ENCODE measurements around the gene ANKRD60. TPM values are rescaled to one million over a fixed set of nuclear protein-coding genes. Genes with fewer than 3 reads are reported as not detected.

ANKRD60 gene
- total and polyA plus RNA-seq, 8 donors = not detected

- Histone ChIP-seq H3K27ac (no peak overlapping the region), H3K4me1 (no peaks in the 10 kb centered on the region), H3K4me3 (no peak overlapping the region), H3K27me3 (peaks cover 0 to 20% (median 0%) of the 10 kb centered on the region in 3 donors), H3K9me3 (no peaks in the 10 kb centered on the region), H3K36me3 (no peaks in the 10 kb centered on the region)
- intact Hi-C loops (cut with DNase I; ENCODE audit: low total_unique reads) = no loop called here
- TF ChIP-seq POLR2AphosphoS5 (IDR thresholded peaks at IDR 0.05) = no peak
- no peak for TF ChIP-seq POLR2A (IDR thresholded peaks at IDR 0.05)
- TF ChIP-seq, protein P1, sequence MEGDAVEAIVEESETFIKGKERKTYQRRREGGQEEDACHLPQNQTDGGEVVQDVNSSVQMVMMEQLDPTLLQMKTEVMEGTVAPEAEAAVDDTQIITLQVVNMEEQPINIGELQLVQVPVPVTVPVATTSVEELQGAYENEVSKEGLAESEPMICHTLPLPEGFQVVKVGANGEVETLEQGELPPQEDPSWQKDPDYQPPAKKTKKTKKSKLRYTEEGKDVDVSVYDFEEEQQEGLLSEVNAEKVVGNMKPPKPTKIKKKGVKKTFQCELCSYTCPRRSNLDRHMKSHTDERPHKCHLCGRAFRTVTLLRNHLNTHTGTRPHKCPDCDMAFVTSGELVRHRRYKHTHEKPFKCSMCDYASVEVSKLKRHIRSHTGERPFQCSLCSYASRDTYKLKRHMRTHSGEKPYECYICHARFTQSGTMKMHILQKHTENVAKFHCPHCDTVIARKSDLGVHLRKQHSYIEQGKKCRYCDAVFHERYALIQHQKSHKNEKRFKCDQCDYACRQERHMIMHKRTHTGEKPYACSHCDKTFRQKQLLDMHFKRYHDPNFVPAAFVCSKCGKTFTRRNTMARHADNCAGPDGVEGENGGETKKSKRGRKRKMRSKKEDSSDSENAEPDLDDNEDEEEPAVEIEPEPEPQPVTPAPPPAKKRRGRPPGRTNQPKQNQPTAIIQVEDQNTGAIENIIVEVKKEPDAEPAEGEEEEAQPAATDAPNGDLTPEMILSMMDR (IDR thresholded peaks at IDR 0.05) = no peak
- TF ChIP-seq EP300 (IDR thresholded peaks at IDR 0.05) = no peak
- 84 to 90% (median 88%) methylated on average over 8 of the region's 8 CpGs for WGBS, 5 donors
- no peak for DNase-seq
Measured at GRCh38 chr20:58197185-58197469, 31.3 kb downstream of the ANKRD60 start.

- intact Hi-C loops (cut with DNase I; ENCODE audit: low total_unique reads) = no loop called here
- H3K4me3 ChIP-seq = no peak overlapping the region
- TF ChIP-seq POLR2AphosphoS5 (IDR thresholded peaks at IDR 0.05) = no peak
- TF ChIP-seq POLR2A (IDR thresholded peaks at IDR 0.05) = no peak
- TF ChIP-seq EP300 (IDR thresholded peaks at IDR 0.05) = no peak
- TF ChIP-seq, protein P1 (IDR thresholded peaks at IDR 0.05) = no peak
- no peak for DNase-seq
- H3K9me3 ChIP-seq = no peaks in the 10 kb centered on the region
- no peaks in the 10 kb centered on the region for H3K4me1 ChIP-seq
- peaks cover 0 to 25% (median 0%) of the 10 kb centered on the region in 3 donors for H3K27me3 ChIP-seq
- no peak overlapping the region for H3K27ac ChIP-seq
- no peaks in the 10 kb centered on the region for H3K36me3 ChIP-seq
- WGBS, 5 donors = 84 to 85% (median 85%) methylated on average over 24 of the region's 24 CpGs
Measured at GRCh38 chr20:58196402-58197184, 31.9 kb downstream of the ANKRD60 start.

- DNase-seq = no peak
- Histone ChIP-seq H3K27me3 (peaks cover 0 to 32% (median 0%) of the 10 kb centered on the region in 3 donors), H3K27ac (no peak overlapping the region), H3K9me3 (no peaks in the 10 kb centered on the region), H3K4me3 (no peak overlapping the region), H3K36me3 (no peaks in the 10 kb centered on the region), H3K4me1 (no peaks in the 10 kb centered on the region)
- intact Hi-C loops (cut with DNase I; ENCODE audit: low total_unique reads) = no loop called here
- TF ChIP-seq POLR2AphosphoS5 (IDR thresholded peaks at IDR 0.05) (no peak), EP300 (IDR thresholded peaks at IDR 0.05) (no peak), POLR2A (IDR thresholded peaks at IDR 0.05) (no peak)
- TF ChIP-seq, protein P1 (IDR thresholded peaks at IDR 0.05) = no peak
- WGBS, 5 donors = 86 to 93% (median 89%) methylated on average over 6 of the region's 6 CpGs
Measured at GRCh38 chr20:58195047-58195446, 33.4 kb downstream of the ANKRD60 start.

DNA sequence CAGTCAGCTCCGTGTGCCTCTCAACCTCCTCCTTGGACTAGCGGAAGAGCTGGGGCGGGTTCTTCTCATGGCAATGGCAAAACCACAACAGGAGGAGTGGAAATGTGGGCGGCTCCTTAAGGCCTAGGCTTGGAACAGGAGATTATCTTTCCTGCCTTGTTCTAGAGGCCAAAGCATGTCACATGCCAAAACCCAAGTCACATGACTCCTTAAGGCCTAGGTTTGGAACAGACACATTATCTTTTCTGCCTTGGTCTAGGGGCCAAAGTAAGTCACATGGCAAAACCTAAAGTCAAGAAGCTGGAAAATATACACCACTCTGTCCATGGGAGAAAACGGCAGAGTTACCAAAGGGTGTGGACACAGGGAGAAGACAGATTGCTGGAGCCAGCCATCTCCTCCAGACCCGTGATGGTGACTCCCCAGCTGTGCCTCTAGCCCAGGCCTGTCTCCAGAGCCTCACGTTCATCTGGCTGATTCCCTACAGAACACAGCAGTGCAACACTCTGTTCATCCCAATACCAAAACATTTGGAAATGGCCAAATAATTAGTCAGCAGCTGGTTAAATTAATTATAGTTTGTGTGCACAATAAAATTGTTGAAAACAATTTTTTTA is 34.2 kb downstream of the ANKRD60 start:
- H3K36me3 ChIP-seq = no peaks in the 10 kb centered on the region
- intact Hi-C loops (cut with DNase I; ENCODE audit: low total_unique reads) = no loop called here

More for the DNA sequence above, 34.2 kb downstream of the ANKRD60 start:
- Histone ChIP-seq H3K4me3 (no peak overlapping the region), H3K27me3 (peaks cover 0 to 38% (median 0%) of the 10 kb centered on the region in 3 donors), H3K4me1 (no peaks in the 10 kb centered on the region), H3K9me3 (no peaks in the 10 kb centered on the region), H3K27ac (no peak overlapping the region)
- no peak for TF ChIP-seq POLR2A (IDR thresholded peaks at IDR 0.05)
- TF ChIP-seq, protein P1 (IDR thresholded peaks at IDR 0.05) = no peak
- no peak for TF ChIP-seq EP300 (IDR thresholded peaks at IDR 0.05)
- no peak for TF ChIP-seq POLR2AphosphoS5 (IDR thresholded peaks at IDR 0.05)
- no peak for DNase-seq
- WGBS, 5 donors = 52 to 73% (median 68%) methylated on average over 7 of the region's 7 CpGs
